Gastrocnemius medialis (tissue), 4 donors: ENCODE data around the gene RBKS. TPM values are rescaled to one million over a fixed set of nuclear protein-coding genes. Genes with fewer than 3 reads are reported as not detected.
A peak's percentile ranks its signal among the peaks of the same experiment; 100 is the strongest.

Source experiments
- ATAC-seq, 2 donors: fragments of 150-250 bp; one replicate each; pipeline ENCODE4 v1.9.1; 2016
- DNase-seq, 2 donors: peaks; one replicate each; pipeline ENCODE4 v3.0.0-alpha.2; 2019
- H3K27ac ChIP-seq, 4 donors: fragments of 200-600 bp; sonication (generic); 1 replicate in 1 of 4; 2 replicates in 3 of 4; pipeline ENCODE4 v1.5.1; 2016 to 2018; ENCODE audit warnings: mild to moderate bottlenecking in 2 of 4, moderate library complexity in 1 of 4
- H3K27me3 ChIP-seq, 3 donors: fragments of 200-600 bp; sonication (generic) in 2 of 3; 1 replicate in 1 of 3; 2 replicates in 2 of 3; pipeline versions ENCODE4 v1.5.1 to v1.6.0; 2016 to 2019; ENCODE audit warnings: mild to moderate bottlenecking in 1 of 3, moderate library complexity in 1 of 3
- H3K36me3 ChIP-seq, 2 donors: fragments of 200-600 bp; sonication (generic) in 1 of 2; one replicate each; pipeline ENCODE4 v1.5.1; 2017 to 2018
- H3K4me1 ChIP-seq, 2 donors: fragments of 200-600 bp; sonication (generic) in 1 of 2; one replicate each; pipeline ENCODE4 v1.5.1; 2016 to 2017; ENCODE audit warnings: mild to moderate bottlenecking in 2 of 2
- H3K4me3 ChIP-seq, 4 donors: fragments of 200-600 bp; sonication (generic) in 3 of 4; 1 replicate in 1 of 4; 2 replicates in 3 of 4; pipeline ENCODE4 v1.5.1; 2016 to 2019; ENCODE audit warnings: mild to moderate bottlenecking in 2 of 4
- H3K9me3 ChIP-seq, 3 donors: fragments of 200-600 bp; sonication (generic) in 2 of 3; 1 replicate in 1 of 3; 2 replicates in 2 of 3; pipeline ENCODE4 v1.5.1; 2016 to 2019
- POLR2A ChIP-seq, 2 donors: fragments of 450-650 bp; IDR thresholded peaks; one replicate each; pipeline ENCODE4 v1.6.1; 2017; ENCODE audit warnings: antibody characterized with exemption in 2 of 2, mild to moderate bottlenecking in 2 of 2, moderate library complexity in 2 of 2
- in situ Hi-C, 4 donors: fragments of 200-750 bp; cut with MboI; loops; one replicate each; pipeline versions ENCODE4 v1.15.0 to v1.8.0; 2017; ENCODE audit warnings: low sequenced_read_pairs in 4 of 4
- intact Hi-C: fragments of 100-400 bp; cut with DNase I; formaldehyde crosslinking; loops from one replicate; pipeline ENCODE4 v1.15.1; 2023; ENCODE audit warnings: low total_unique reads
- total RNA-seq, 4 donors: library from RNA; depleted of rRNA; stranded (reverse); fragments of >200 nt; gene quantifications; one replicate each; pipeline versions ENCODE4 v1.1.0 to v1.2.3, GENCODE V29; 2016
- TF ChIP-seq, protein P1 (sequence below), 5 experiments: fragments of 450-650 bp in 3 of 5; fragments of 200-600 bp in 2 of 5; sonication (generic) in 2 of 5; IDR thresholded peaks in 4 of 5; conservative IDR thresholded peaks in 1 of 5; 1 replicate in 4 of 5; 2 replicates in 1 of 5; pipeline ENCODE4 v1.5.1; 2016 to 2019; ENCODE audit warnings: antibody characterized with exemption in 5 of 5, mild to moderate bottlenecking in 3 of 5, moderate library complexity in 3 of 5

RBKS gene
- total RNA-seq: 1 to 10 TPM in 3 of 4 donors, under 1 TPM in 1; 0.41 to 5.4 (median 3.0) TPM

GRCh38 chr2:27890146-27890923, at the start of gene RBKS, which contains the start of gene BABAM2:
RBKS (minus strand) TSS chr2:27890387; CDS start chr2:27890345, 42 bp downstream.
BABAM2 (plus strand) TSS chr2:27890729; CDS start chr2:27894557, 3,828 bp downstream.
- Histone ChIP-seq H3K4me3 (peak within 1 kb of the TSS; percentile 74 to 88 (median 83)), H3K4me1 (peaks cover 22 to 35% of the 10 kb centered on the region in 2 donors), H3K27me3 (no peaks in the 10 kb centered on the region), H3K27ac (peak within 1 kb of the TSS; percentile 94 to 99 (median 96)), H3K9me3 (no peaks in the 10 kb centered on the region), H3K36me3 (no peaks in the 10 kb centered on the region)
- DNase-seq (peak; percentile 74 to 82), ATAC-seq (peak; percentile 87 to 92)
- TF ChIP-seq, protein P1, sequence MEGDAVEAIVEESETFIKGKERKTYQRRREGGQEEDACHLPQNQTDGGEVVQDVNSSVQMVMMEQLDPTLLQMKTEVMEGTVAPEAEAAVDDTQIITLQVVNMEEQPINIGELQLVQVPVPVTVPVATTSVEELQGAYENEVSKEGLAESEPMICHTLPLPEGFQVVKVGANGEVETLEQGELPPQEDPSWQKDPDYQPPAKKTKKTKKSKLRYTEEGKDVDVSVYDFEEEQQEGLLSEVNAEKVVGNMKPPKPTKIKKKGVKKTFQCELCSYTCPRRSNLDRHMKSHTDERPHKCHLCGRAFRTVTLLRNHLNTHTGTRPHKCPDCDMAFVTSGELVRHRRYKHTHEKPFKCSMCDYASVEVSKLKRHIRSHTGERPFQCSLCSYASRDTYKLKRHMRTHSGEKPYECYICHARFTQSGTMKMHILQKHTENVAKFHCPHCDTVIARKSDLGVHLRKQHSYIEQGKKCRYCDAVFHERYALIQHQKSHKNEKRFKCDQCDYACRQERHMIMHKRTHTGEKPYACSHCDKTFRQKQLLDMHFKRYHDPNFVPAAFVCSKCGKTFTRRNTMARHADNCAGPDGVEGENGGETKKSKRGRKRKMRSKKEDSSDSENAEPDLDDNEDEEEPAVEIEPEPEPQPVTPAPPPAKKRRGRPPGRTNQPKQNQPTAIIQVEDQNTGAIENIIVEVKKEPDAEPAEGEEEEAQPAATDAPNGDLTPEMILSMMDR (IDR thresholded peaks at IDR 0.05 in 4 of 5, conservative IDR thresholded peaks at IDR 0.05 in 1 of 5): peak in 1 of 5 experiments; percentile 21
- TF ChIP-seq POLR2A (IDR thresholded peaks at IDR 0.05): peak; percentile 95 to 96
- in situ Hi-C loops: no loop called here
- intact Hi-C loops: loop anchor here (2.0 to 5.0 kb wide), 6 partner anchors 64 to 508 kb away; partner anchors contain the start of gene MRPL33

DNA sequence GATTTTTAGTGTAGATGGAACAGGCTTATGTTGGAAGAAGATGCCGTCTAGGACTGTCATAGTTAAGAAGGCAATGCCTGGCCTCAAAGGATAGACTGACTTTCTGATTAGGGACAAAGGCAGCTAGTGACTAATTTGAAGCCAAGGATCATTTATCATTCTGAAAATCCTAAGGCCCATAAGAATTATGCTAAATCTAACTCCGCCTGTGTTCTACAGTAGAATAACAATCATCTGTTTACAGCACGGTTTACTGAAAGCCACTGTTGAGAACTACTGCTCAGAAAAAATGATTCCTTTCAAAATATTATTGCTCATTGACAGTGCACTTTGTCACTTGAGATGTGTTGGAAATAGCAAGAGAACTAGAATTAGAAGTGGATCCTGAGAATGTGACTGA, 44.8 kb upstream of the RBKS start:
- in situ Hi-C loops: no loop called here
- DNase-seq (no peak), ATAC-seq (no peak)
- Histone ChIP-seq H3K27ac (no peak overlapping the region), H3K4me3 (no peak overlapping the region), H3K4me1 (peaks cover 3 to 14% of the 10 kb centered on the region in 2 donors), H3K27me3 (no peaks in the 10 kb centered on the region), H3K9me3 (no peaks in the 10 kb centered on the region), H3K36me3 (peaks cover 0 to 3% of the 10 kb centered on the region in 2 donors)
- TF ChIP-seq POLR2A (IDR thresholded peaks at IDR 0.05): no peak
- TF ChIP-seq, protein P1 (IDR thresholded peaks at IDR 0.05 in 4 of 5, conservative IDR thresholded peaks at IDR 0.05 in 1 of 5): no peak
- intact Hi-C loops: no loop called here

DNA sequence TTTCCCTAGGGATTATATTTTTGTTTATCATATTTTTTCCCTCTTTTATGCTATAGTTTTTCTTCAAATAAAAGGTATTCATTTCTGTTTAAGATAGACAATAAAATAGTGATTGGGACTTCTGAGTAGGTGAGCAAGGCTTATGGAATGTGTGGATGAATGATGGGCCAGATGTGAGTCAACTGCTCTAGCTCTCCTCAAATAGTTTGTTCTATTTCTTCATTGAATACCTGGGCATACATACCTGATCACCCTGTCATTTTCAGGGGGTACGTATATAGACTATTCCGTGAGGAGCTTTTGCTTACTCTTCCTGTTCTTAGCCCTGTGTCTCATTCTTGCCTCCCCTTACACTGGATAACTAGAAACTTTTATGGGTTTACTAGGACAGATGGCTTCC, 42.2 kb upstream of the RBKS start:
- TF ChIP-seq, protein P1 (IDR thresholded peaks at IDR 0.05 in 4 of 5, conservative IDR thresholded peaks at IDR 0.05 in 1 of 5): no peak
- TF ChIP-seq POLR2A (IDR thresholded peaks at IDR 0.05): no peak
- Histone ChIP-seq H3K4me3 (no peak overlapping the region), H3K9me3 (no peaks in the 10 kb centered on the region), H3K36me3 (peaks cover 0 to 6% of the 10 kb centered on the region in 2 donors), H3K27me3 (no peaks in the 10 kb centered on the region), H3K4me1 (peaks cover 0 to 5% of the 10 kb centered on the region in 2 donors), H3K27ac (no peak overlapping the region)
- DNase-seq (no peak), ATAC-seq (no peak)
- intact Hi-C loops: no loop called here
- in situ Hi-C loops: no loop called here

DNA sequence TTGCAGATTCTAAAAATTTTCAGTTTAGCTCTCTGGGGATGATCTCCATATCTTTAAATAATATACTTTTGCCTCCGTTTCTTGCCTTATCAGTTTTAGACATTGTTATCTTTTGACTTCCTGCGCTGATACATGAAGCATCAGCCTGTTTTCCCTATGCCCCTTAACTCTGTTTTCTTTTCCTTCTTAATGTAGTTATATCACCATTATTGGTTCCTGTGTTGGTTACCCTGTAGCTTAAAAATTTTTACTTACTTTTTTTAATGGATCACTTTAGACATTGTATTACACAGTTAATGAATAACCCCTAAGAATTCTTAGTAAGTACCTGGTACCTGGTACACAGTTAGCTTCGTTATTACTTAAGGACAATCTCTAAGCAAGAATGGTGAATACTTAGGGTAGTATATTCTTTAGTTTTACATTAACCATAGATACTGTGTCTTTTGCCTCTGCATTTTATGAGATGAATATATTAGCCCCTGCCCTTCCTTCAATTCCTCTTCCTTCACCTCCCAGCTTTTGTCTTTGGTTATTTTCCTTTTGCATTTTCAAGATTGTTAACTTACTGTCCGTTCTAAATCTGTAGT, 41.3 kb upstream of the RBKS start:
- TF ChIP-seq POLR2A (IDR thresholded peaks at IDR 0.05): no peak
- TF ChIP-seq, protein P1 (IDR thresholded peaks at IDR 0.05 in 4 of 5, conservative IDR thresholded peaks at IDR 0.05 in 1 of 5): no peak
- DNase-seq: no peak
- intact Hi-C loops: no loop called here
- Histone ChIP-seq H3K9me3 (no peaks in the 10 kb centered on the region), H3K4me3 (no peak overlapping the region), H3K4me1 (peaks cover 0 to 5% of the 10 kb centered on the region in 2 donors), H3K27me3 (no peaks in the 10 kb centered on the region), H3K27ac (no peak overlapping the region), H3K36me3 (peaks cover 0 to 6% of the 10 kb centered on the region in 2 donors)
- no peak for ATAC-seq
- in situ Hi-C loops: no loop called here
